H9 (cell line): ENCODE measurements around the gene GMPR. TPM values are rescaled to one million over a fixed set of nuclear protein-coding genes. Genes with fewer than 3 reads are reported as not detected.

Experiments
- DNase-seq: peaks from one replicate; pipeline ENCODE4 v3.0.0-alpha.2; 2017
- H2AFZ ChIP-seq: one replicate; pipeline ENCODE4 v1.6.1; 2013; ENCODE audit warnings: mild to moderate bottlenecking, low read length, control low read depth, moderate library complexity
- H2AK5ac ChIP-seq: 2 replicates; pipeline ENCODE4 v1.6.1; 2013; ENCODE audit warnings: low read length, control low read depth, mixed read lengths; ENCODE audit not compliant: insufficient read length
- H2BK120ac ChIP-seq: one replicate; pipeline ENCODE4 v1.6.1; 2013; ENCODE audit warnings: low read depth, mild to moderate bottlenecking, low read length, control low read depth, inconsistent platforms; ENCODE audit not compliant: poor library complexity, severe bottlenecking
- H2BK12ac ChIP-seq: 2 replicates; pipeline ENCODE4 v1.6.1; 2013; ENCODE audit warnings: low read length, control low read depth, mixed read lengths, low read depth; ENCODE audit not compliant: insufficient read length
- H2BK15ac ChIP-seq: 2 replicates; pipeline ENCODE4 v1.6.1; 2013; ENCODE audit warnings: low read depth, low read length, control low read depth
- H2BK20ac ChIP-seq: one replicate; pipeline ENCODE4 v1.6.1; 2013; ENCODE audit warnings: low read depth, mild to moderate bottlenecking, low read length, control low read depth, inconsistent platforms; ENCODE audit not compliant: poor library complexity, severe bottlenecking
- H2BK5ac ChIP-seq: 2 replicates; pipeline ENCODE4 v1.6.1; 2013; ENCODE audit warnings: low read length, control low read depth, mixed read lengths; ENCODE audit not compliant: insufficient read length
- H3K14ac ChIP-seq: 2 replicates; pipeline ENCODE4 v1.6.1; 2013; ENCODE audit warnings: low read length, control low read depth; ENCODE audit not compliant: insufficient read depth
- H3K18ac ChIP-seq: 2 replicates; pipeline ENCODE4 v1.6.1; 2013; ENCODE audit warnings: low read depth, mild to moderate bottlenecking, mixed read lengths, low read length, control low read depth; ENCODE audit not compliant: insufficient read length
- H3K23ac ChIP-seq: 2 replicates; pipeline ENCODE4 v1.6.1; 2013; ENCODE audit warnings: low read length, control low read depth, mixed read lengths, low read depth; ENCODE audit not compliant: insufficient read length
- H3K23me2 ChIP-seq: 2 replicates; pipeline ENCODE4 v1.6.1; 2013; ENCODE audit warnings: low read depth, mild to moderate bottlenecking, mixed read lengths, low read length, control low read depth; ENCODE audit not compliant: insufficient read length, poor library complexity, severe bottlenecking
- H3K27ac ChIP-seq: 2 replicates; pipeline ENCODE4 v1.5.1; 2013; ENCODE audit warnings: low read length, control low read depth, mixed read lengths, low read depth; ENCODE audit not compliant: insufficient read length
- H3K27me3 ChIP-seq: 2 replicates; pipeline ENCODE4 v1.6.1; 2013; ENCODE audit warnings: low read length, control low read depth, inconsistent platforms; ENCODE audit not compliant: insufficient read depth
- H3K4ac ChIP-seq: 2 replicates; pipeline ENCODE4 v1.6.1; 2013; ENCODE audit warnings: low read depth, mild to moderate bottlenecking, control low read depth, inconsistent platforms, low read length, moderate library complexity
- H3K4me1 ChIP-seq: 2 replicates; pipeline ENCODE4 v1.6.1; 2013; ENCODE audit warnings: low read length, control low read depth, inconsistent platforms; ENCODE audit not compliant: insufficient read depth
- H3K4me2 ChIP-seq: 2 replicates; pipeline ENCODE4 v1.6.1; 2013; ENCODE audit warnings: low read length, control low read depth, mixed read lengths; ENCODE audit not compliant: insufficient read length, insufficient read depth
- H3K56ac ChIP-seq: 2 replicates; pipeline ENCODE4 v1.6.1; 2013; ENCODE audit warnings: low read depth, mild to moderate bottlenecking, mixed read lengths, low read length, control low read depth; ENCODE audit not compliant: insufficient read length
- H3K79me1 ChIP-seq: 2 replicates; pipeline ENCODE4 v1.6.1; 2013; ENCODE audit warnings: low read depth, mild to moderate bottlenecking, moderate library complexity, low read length, control low read depth, inconsistent platforms; ENCODE audit not compliant: insufficient read depth, poor library complexity, severe bottlenecking
- H3K79me2 ChIP-seq: 2 replicates; pipeline ENCODE4 v1.6.1; 2013; ENCODE audit warnings: low read length, control low read depth, inconsistent platforms; ENCODE audit not compliant: insufficient read depth
- H3K9ac ChIP-seq: 2 replicates; pipeline ENCODE4 v1.6.1; 2013; ENCODE audit warnings: low read length, control low read depth, mixed read lengths; ENCODE audit not compliant: insufficient read length; ENCODE audit errors: extremely low read depth
- H3K9me3 ChIP-seq: one replicate; pipeline ENCODE4 v1.6.1; 2013; ENCODE audit warnings: low read depth, low read length, inconsistent platforms; ENCODE audit not compliant: control insufficient read depth
- H3T11ph ChIP-seq: one replicate; pipeline ENCODE4 v1.6.1; 2013; ENCODE audit warnings: mild to moderate bottlenecking, low read length, control low read depth, inconsistent platforms
- H4K20me1 ChIP-seq: one replicate; pipeline ENCODE4 v1.6.1; 2013; ENCODE audit not compliant: control insufficient read depth, insufficient read length, insufficient read depth
- H4K5ac ChIP-seq: 2 replicates; pipeline ENCODE4 v1.6.1; 2013; ENCODE audit warnings: low read depth, mild to moderate bottlenecking, mixed read lengths, low read length, control low read depth; ENCODE audit not compliant: insufficient read length
- H4K8ac ChIP-seq: replicated peaks from 2 replicates; pipeline ENCODE4 v1.6.1; 2013; ENCODE audit warnings: low read length, control low read depth, mixed read lengths, low read depth; ENCODE audit not compliant: insufficient read length
- H4K91ac ChIP-seq: 2 replicates; pipeline ENCODE4 v1.6.1; 2013; ENCODE audit warnings: low read depth, mild to moderate bottlenecking, moderate library complexity, mixed read lengths, low read length, control low read depth; ENCODE audit not compliant: insufficient read length
- H3K27ac Mint-ChIP-seq, 3 experiments: 2 replicates in 2 of 3; 3 replicates in 1 of 3; pipeline ENCODE4 v1.8.0; 2020 to 2021; ENCODE audit warnings: mixed read lengths in 3 of 3, mild to moderate bottlenecking in 1 of 3, moderate library complexity in 1 of 3
- H3K27me3 Mint-ChIP-seq: 2 replicates; pipeline ENCODE4 v1.8.0; 2021; ENCODE audit warnings: low read depth, mild to moderate bottlenecking, moderate library complexity, mixed read lengths
- H3K36me3 Mint-ChIP-seq, 3 experiments: 2 replicates in 2 of 3; 3 replicates in 1 of 3; pipeline ENCODE4 v1.8.0; 2020 to 2021; ENCODE audit warnings: low read depth in 3 of 3, mixed read lengths in 3 of 3; ENCODE audit not compliant: insufficient read depth in 1 of 3
- H3K4me1 Mint-ChIP-seq, 2 experiments: 2 replicates each; pipeline ENCODE4 v1.8.0; 2020; ENCODE audit warnings: mixed read lengths in 2 of 2
- H3K4me3 Mint-ChIP-seq, 2 experiments: 2 replicates in 1 of 2; 3 replicates in 1 of 2; pipeline ENCODE4 v1.8.0; 2020 to 2021; ENCODE audit warnings: mild to moderate bottlenecking in 2 of 2, mixed read lengths in 2 of 2, moderate library complexity in 1 of 2
- H3K9me3 Mint-ChIP-seq, 2 experiments: 2 replicates in 1 of 2; 3 replicates in 1 of 2; pipeline ENCODE4 v1.8.0; 2020; ENCODE audit warnings: mild to moderate bottlenecking in 2 of 2, mixed read lengths in 2 of 2, moderate library complexity in 1 of 2
- CTCF ChIP-seq: fragments of 200-600 bp; sonication (generic); conservative IDR thresholded peaks from 3 replicates; pipeline ENCODE4 v1.8.0; 2021; ENCODE audit warnings: antibody characterized with exemption, mild to moderate bottlenecking
- WGBS: extraction: QIAGEN DNeasy Blood & Tissue Kit; methylation state at CpG from one replicate; pipeline ENCODE4 v1.1.7; 2013; ENCODE audit warnings: missing lambda C conversion rate, low lambda C conversion rate, mixed read lengths; ENCODE audit not compliant: insufficient read length; ENCODE audit errors: extremely low coverage; 5-methylcytosine and 5-hydroxymethylcytosine counted together
- total RNA-seq: library from RNA; stranded (reverse); gene quantifications from 2 replicates; pipeline ENCODE4 v1.2.1, GENCODE V29; 2021

GMPR gene
- total RNA-seq, 1 experiment from 2014 or later: 0.70 TPM

- no peak overlapping the region for H4K91ac ChIP-seq
- H3K27ac ChIP-seq: no peak overlapping the region
- H3K27me3 ChIP-seq: no peaks in the 10 kb centered on the region
- no peak overlapping the region for H4K8ac ChIP-seq
- H3K79me1 ChIP-seq: no peaks in the 10 kb centered on the region
- no peak overlapping the region for H2BK5ac ChIP-seq
- no peak overlapping the region for H3K56ac ChIP-seq
- H2AFZ ChIP-seq: no peak overlapping the region
- no peak overlapping the region for H3K14ac ChIP-seq
- no peak overlapping the region for H2BK15ac ChIP-seq
- H3K36me3 Mint-ChIP-seq: peaks cover 5 to 17% (median 6%) of the 10 kb centered on the region in 3 experiments; a peak in 4 of 7 replicates
- peaks cover 16 to 18% of the 10 kb centered on the region in 2 experiments for H3K4me1 Mint-ChIP-seq
- H3K27ac Mint-ChIP-seq: no peak overlapping the region; a peak in 1 of 7 replicates
- H3K4me3 Mint-ChIP-seq: no peak overlapping the region
- H2BK120ac ChIP-seq: no peak overlapping the region
- H3K79me2 ChIP-seq: no peaks in the 10 kb centered on the region
- H4K5ac ChIP-seq: no peak overlapping the region
- H2AK5ac ChIP-seq: no peak overlapping the region
- no peak overlapping the region for H3K9ac ChIP-seq
- H4K20me1 ChIP-seq: no peaks in the 10 kb centered on the region
- no peak overlapping the region for H2BK20ac ChIP-seq
- H3K18ac ChIP-seq: no peak overlapping the region
- H3K9me3 ChIP-seq: no peaks in the 10 kb centered on the region
- H3K23me2 ChIP-seq: no peaks in the 10 kb centered on the region
- peaks cover 7% of the 10 kb centered on the region for H3K27me3 Mint-ChIP-seq
- H3K4me1 ChIP-seq: peaks cover 5% of the 10 kb centered on the region; the same call in 1 of the 2 replicates
- H2BK12ac ChIP-seq: no peak overlapping the region
- H3T11ph ChIP-seq: no peak overlapping the region
- no peak for TF ChIP-seq CTCF
- WGBS: no CpG with 5 or more reads among the region's 6 CpGs
- H3K4me2 ChIP-seq: no peak overlapping the region
- H3K23ac ChIP-seq: no peak overlapping the region
- DNase-seq: no peak
- no peak overlapping the region for H3K4ac ChIP-seq
- H3K9me3 Mint-ChIP-seq: peaks cover 8 to 14% of the 10 kb centered on the region in 2 experiments; a peak in 3 of 5 replicates
Observed at GRCh38 chr6:16329233-16329632, 90.8 kb downstream of the GMPR start.
